ENCODE data around the gene GAL3ST2.

DNA sequence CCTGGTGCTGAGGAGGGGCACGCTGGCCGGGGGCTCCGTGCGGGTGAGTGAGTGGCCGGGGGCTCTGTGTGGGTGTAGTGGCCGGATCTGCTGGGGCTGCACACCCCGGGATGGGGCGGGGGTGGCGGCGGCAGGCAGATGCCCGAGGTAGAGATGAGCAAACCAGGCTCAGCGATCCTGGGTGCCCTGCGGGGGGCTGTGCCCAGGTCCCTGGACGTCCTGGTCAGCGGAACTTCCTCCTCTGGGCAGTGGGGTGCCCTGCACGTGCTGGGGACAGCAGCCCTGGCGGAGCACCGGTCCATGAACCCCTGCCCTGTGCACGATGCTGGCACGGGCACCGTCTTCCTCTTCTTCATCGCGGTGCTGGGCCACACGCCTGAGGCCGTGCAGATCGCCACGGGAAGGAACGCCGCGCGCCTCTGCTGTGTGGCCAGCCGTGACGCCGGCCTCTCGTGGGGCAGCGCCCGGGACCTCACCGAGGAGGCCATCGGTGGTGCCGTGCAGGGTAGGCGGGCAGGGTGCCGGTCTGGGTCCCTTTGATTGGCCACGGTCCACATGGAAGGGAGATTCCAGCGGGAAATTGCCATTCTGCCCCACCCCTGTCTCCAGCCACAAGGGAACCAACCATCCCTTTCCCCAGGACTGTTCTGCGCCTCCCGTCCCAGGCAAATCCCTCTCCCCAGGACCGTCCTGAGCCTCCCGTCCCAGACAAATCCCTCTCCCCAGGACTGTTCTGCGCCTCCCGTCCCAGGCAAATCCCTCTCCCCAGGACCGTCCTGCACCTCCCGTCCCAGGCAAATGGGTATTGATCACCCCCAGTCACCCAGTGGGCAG is 38.2 kb downstream of the GAL3ST2 start:
- TF ChIP-seq GATA3 (IDR thresholded peaks at IDR 0.05; ENCODE audit: low read depth, low read length): no peak
- no peak for TF ChIP-seq GATA2 (IDR thresholded peaks at IDR 0.05; ENCODE audit: low read depth, low read length)

All from SH-SY5Y (cell line).